Upper lobe of left lung (tissue), 6 donors: ENCODE results near the gene FAR1. TPM values are rescaled to one million over a fixed set of nuclear protein-coding genes. Genes with fewer than 3 reads are reported as not detected.

ENCODE experiments used
- ATAC-seq, 2 donors: fragments of 200-7000 bp; cut with Tn5 transposase; one replicate each; pipeline ENCODE4 v1.9.1; 2022; ENCODE audit warnings: mild to moderate bottlenecking in 2 of 2, moderate library complexity in 2 of 2; ENCODE audit not compliant: low FRiP score in 2 of 2
- DNase-seq, 2 donors: peaks; one replicate each; pipeline ENCODE4 v3.0.0-alpha.2; 2019 to 2020
- H3K27ac ChIP-seq, 4 donors: fragments of 200-600 bp; sonication (generic); one replicate each; pipeline ENCODE4 v1.5.1; 2016 to 2019
- H3K27me3 ChIP-seq, 4 donors: fragments of 200-600 bp; sonication (generic); one replicate each; pipeline ENCODE4 v1.5.1; 2017 to 2019
- H3K36me3 ChIP-seq, 4 donors: fragments of 200-600 bp; sonication (generic); one replicate each; pipeline ENCODE4 v1.5.1; 2016 to 2019
- H3K4me1 ChIP-seq, 4 donors: fragments of 200-600 bp; sonication (generic); one replicate each; pipeline ENCODE4 v1.5.1; 2018 to 2019
- H3K4me3 ChIP-seq, 4 donors: fragments of 200-600 bp; sonication (generic); one replicate each; pipeline ENCODE4 v1.5.1; 2017 to 2019; ENCODE audit warnings: mild to moderate bottlenecking in 2 of 4, moderate library complexity in 1 of 4
- H3K9me3 ChIP-seq, 4 donors: fragments of 200-600 bp; sonication (generic); one replicate each; pipeline ENCODE4 v1.5.1; 2018 to 2019
- CTCF ChIP-seq, 6 experiments: fragments of 450-650 bp in 4 of 6; fragments of 200-600 bp in 2 of 6; sonication (generic) in 2 of 6; IDR thresholded peaks; one replicate each; pipeline ENCODE4 v1.5.1; 2016 to 2019; ENCODE audit warnings: antibody characterized with exemption in 6 of 6
- EP300 ChIP-seq, 4 donors: sonication (generic); formaldehyde crosslinking; IDR thresholded peaks; one replicate each; pipeline ENCODE4 v1.5.1; 2017; ENCODE audit warnings: antibody characterized with exemption in 4 of 4, control low read depth in 2 of 4
- POLR2A ChIP-seq, 4 donors: fragments of 450-650 bp; IDR thresholded peaks; one replicate each; pipeline ENCODE4 v1.5.1; 2016 to 2017; ENCODE audit warnings: antibody characterized with exemption in 4 of 4, mild to moderate bottlenecking in 2 of 4
- POLR2AphosphoS5 ChIP-seq, 2 donors: sonication (generic); formaldehyde crosslinking; IDR thresholded peaks; one replicate each; pipeline ENCODE4 v1.5.1; 2017; ENCODE audit warnings: antibody characterized with exemption in 2 of 2
- WGBS, 2 donors: methylation state at CpG; one replicate each; pipeline ENCODE4 v1.1.5; 2017 to 2018; 5-methylcytosine and 5-hydroxymethylcytosine counted together
- total RNA-seq, 6 donors: library from RNA; depleted of rRNA in 4 of 6; stranded (reverse); fragments of >200 nt in 4 of 6; gene quantifications; one replicate each; pipeline versions ENCODE4 v1.1.0 to v1.2.1, GENCODE V29; 2016 to 2021
- donor health status: DM: no; HTN: no; CAD: no; lungs with moderate emphysema.
- donor health status: DM: no; HTN: yes; CAD: no; lungs with severe emphysema.

FAR1 gene
- total RNA-seq, 6 donors from 2014 or later, result 45.1 to 74.4 (median 47.9) TPM

GRCh38 chr11:13720940-13721339, 52.5 kb downstream of the FAR1 start:
- Histone ChIP-seq H3K27ac (no peak overlapping the region), H3K36me3 (peaks cover 0 to 48% (median 10%) of the 10 kb centered on the region in 4 donors), H3K27me3 (no peaks in the 10 kb centered on the region), H3K9me3 (no peaks in the 10 kb centered on the region), H3K4me1 (no peaks in the 10 kb centered on the region), H3K4me3 (no peak overlapping the region)
- TF ChIP-seq POLR2A (IDR thresholded peaks at IDR 0.05) (no peak), EP300 (IDR thresholded peaks at IDR 0.05) (no peak), CTCF (IDR thresholded peaks at IDR 0.05) (no peak), POLR2AphosphoS5 (IDR thresholded peaks at IDR 0.05) (no peak)
- 50 to 58% methylated on average over 1 of the region's 1 CpG for WGBS, 2 donors
- DNase-seq (no peak), ATAC-seq (no peak)

GRCh38 chr11:13721760-13722159, 53.3 kb downstream of the FAR1 start:
- TF ChIP-seq CTCF (IDR thresholded peaks at IDR 0.05) (no peak), POLR2AphosphoS5 (IDR thresholded peaks at IDR 0.05) (no peak), EP300 (IDR thresholded peaks at IDR 0.05) (no peak), POLR2A (IDR thresholded peaks at IDR 0.05) (no peak)

GRCh38 chr11:13726456-13726855, 58.0 kb downstream of the FAR1 start:
- Histone ChIP-seq H3K4me1 (no peaks in the 10 kb centered on the region), H3K4me3 (no peak overlapping the region), H3K27me3 (no peaks in the 10 kb centered on the region), H3K9me3 (no peaks in the 10 kb centered on the region), H3K36me3 (peaks cover 0 to 66% (median 20%) of the 10 kb centered on the region in 4 donors), H3K27ac (no peak overlapping the region)
- 100% methylated on average over 1 of the region's 1 CpG for WGBS, 2 donors
- TF ChIP-seq EP300 (IDR thresholded peaks at IDR 0.05) (no peak), CTCF (IDR thresholded peaks at IDR 0.05) (no peak), POLR2A (IDR thresholded peaks at IDR 0.05) (no peak), POLR2AphosphoS5 (IDR thresholded peaks at IDR 0.05) (no peak)
- DNase-seq, result no peak
- no peak for ATAC-seq

More at GRCh38 chr11:13721760-13722159, 53.3 kb downstream of the FAR1 start:
- no peak for DNase-seq
- Histone ChIP-seq H3K27me3 (no peaks in the 10 kb centered on the region), H3K4me1 (no peaks in the 10 kb centered on the region), H3K36me3 (peaks cover 0 to 49% (median 10%) of the 10 kb centered on the region in 4 donors), H3K4me3 (no peak overlapping the region), H3K27ac (no peak overlapping the region), H3K9me3 (no peaks in the 10 kb centered on the region)
- no peak for ATAC-seq

GRCh38 chr11:13728076-13728475, 59.6 kb downstream of the FAR1 start:
- H3K27ac ChIP-seq, result no peak overlapping the region
- H3K4me3 ChIP-seq, result no peak overlapping the region
- H3K9me3 ChIP-seq, result no peaks in the 10 kb centered on the region
- ATAC-seq (no peak), DNase-seq (no peak)
- no peak for TF ChIP-seq POLR2A (IDR thresholded peaks at IDR 0.05)
- TF ChIP-seq CTCF (IDR thresholded peaks at IDR 0.05), result no peak
- no peak for TF ChIP-seq EP300 (IDR thresholded peaks at IDR 0.05)
- TF ChIP-seq POLR2AphosphoS5 (IDR thresholded peaks at IDR 0.05), result no peak
- peaks cover 0 to 54% (median 16%) of the 10 kb centered on the region in 4 donors for H3K36me3 ChIP-seq
- H3K4me1 ChIP-seq, result no peaks in the 10 kb centered on the region
- no peaks in the 10 kb centered on the region for H3K27me3 ChIP-seq

GRCh38 chr11:13734530-13734929, 66.1 kb downstream of the FAR1 start:
- no peak overlapping the region for H3K27ac ChIP-seq
- H3K4me3 ChIP-seq, result no peak overlapping the region
- TF ChIP-seq POLR2A (IDR thresholded peaks at IDR 0.05), result no peak
- TF ChIP-seq POLR2AphosphoS5 (IDR thresholded peaks at IDR 0.05), result no peak
- TF ChIP-seq CTCF (IDR thresholded peaks at IDR 0.05), result no peak
- no peak for TF ChIP-seq EP300 (IDR thresholded peaks at IDR 0.05)
- H3K9me3 ChIP-seq, result no peaks in the 10 kb centered on the region
- no peak for DNase-seq
- WGBS, 2 donors, result 90 to 93% methylated on average over 3 of the region's 3 CpGs
- no peaks in the 10 kb centered on the region for H3K4me1 ChIP-seq
- H3K27me3 ChIP-seq, result no peaks in the 10 kb centered on the region
- no peak for ATAC-seq
- H3K36me3 ChIP-seq, result peaks cover 0 to 14% (median 0%) of the 10 kb centered on the region in 4 donors
